GM19351 (cell line): ENCODE data around the gene SLC7A14.
"Not testable (repeated sequence)": the region's sequence is repeated elsewhere in the genome, so short reads cannot be mapped to it uniquely, and the experiment has no call there.

Source experiments
- ATAC-seq: cut with Tn5 transposase; IDR thresholded peaks from one replicate; pipeline ENCODE4 v1.9.1; 2021; ENCODE audit warnings: mild to moderate bottlenecking, moderate library complexity; ENCODE audit not compliant: unreplicated experiment

SLC7A14 gene

DNA sequence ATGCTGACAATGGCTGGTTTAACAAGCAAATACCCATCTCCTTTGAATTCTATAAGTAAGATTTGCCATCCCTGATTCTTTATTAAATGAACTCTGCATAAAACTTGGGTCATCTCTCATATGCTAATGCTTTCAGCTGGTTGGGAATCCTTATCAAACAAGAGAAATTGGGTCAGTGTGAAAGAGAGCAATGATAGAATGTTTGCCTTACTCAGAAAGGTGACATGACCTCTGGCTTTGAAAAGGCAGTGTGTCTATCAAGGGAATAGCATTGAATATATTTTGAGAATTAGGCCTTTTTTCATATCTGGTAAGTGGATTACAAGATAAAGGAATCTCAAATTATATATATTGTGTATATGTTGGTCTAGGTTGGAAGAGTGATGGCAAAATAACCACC, 8.7 kb upstream of the SLC7A14 start:
- no peak for ATAC-seq

DNA sequence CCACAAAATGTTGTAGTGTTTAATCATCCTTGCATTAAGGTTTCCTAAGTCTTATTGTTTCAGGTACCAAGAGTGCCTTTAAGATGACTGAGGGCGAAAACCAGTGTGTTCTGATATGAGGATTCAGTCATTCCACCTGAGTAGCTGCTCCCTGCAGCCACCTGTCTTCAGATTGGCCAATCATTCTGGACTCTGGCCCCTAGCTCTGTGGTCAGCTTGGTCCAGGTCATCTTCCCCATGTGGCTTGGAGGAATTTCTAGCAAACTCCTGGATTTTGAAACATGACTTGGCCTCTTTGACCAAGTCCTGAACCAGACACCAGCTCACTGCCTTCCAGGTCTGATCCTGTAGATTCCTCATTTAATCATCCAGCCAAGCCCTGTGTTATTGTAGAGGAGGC, 7.8 kb upstream of the SLC7A14 start:
- no peak for ATAC-seq

- no peak for ATAC-seq
Observed at GRCh38 chr3:170589113-170589512, 3.2 kb upstream of the SLC7A14 start.

DNA sequence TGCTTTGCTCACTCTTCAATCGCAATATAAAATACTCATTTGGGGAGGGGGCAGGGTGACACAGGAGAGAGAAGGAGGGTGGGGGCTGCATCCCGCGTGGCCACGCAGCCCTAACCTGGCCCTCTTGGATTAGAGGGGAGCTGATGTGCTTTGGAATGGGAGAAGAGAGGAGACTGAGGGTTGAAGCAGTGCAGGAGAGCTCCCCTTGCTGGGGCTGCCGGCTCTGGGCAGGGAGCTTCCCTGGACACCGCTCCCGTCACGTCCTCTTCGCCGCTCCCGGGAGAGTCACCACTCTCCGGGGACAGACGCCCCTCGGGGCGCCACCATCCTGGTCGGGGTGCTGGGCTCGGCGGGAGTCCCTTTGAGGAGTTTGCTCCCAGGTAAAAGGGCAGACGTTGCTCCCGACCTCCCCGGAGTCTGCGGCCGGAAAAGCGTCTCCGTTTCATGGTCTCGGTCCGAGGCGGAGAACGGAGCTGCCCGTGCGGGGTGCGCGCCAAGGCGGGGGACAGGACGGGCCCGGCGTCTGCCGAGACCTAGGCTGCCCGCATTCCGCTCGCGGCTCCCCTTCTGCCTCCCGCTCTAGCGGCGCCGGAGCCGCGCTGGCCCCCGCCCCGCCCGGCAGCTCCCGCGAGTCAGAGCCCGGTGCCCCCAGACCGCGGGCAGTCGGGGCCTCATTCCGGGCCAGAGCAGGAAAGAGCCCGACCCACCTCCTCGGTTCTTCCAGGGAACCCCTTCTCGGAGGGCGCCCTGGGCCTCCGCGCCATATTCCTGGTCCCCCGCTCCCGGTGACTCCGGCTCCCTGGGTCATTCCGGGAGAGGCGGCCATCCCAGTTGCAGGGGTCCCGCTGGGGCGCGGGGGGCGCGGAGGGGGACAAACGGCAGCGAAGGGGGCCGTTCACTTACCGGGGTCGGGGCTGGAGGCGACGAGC, 603 bp downstream of the SLC7A14 start:
- no peak for ATAC-seq

GRCh38 chr3:170584585-170585007, 1.3 kb downstream of the SLC7A14 start:
- ATAC-seq = no peak

DNA sequence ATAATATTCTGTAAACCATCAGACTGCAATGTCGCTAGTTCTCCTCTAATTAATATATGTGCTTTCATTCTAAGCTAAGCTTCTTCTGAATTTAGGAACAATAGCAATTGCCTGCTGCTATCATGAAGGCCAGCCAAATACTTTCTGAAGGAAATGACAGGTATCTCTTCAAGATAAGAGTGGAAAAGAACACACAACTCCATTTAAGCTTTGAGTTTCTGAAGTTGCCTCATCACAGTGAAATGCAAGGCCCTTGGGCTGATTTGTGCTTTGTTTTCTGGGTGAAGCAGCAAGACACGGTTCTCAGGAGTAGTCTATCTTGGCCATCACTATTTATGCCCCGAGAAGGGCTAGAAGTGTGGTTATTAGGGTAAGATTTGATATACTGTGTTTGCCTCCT, 6.2 kb downstream of the SLC7A14 start:
- ATAC-seq = no peak

DNA sequence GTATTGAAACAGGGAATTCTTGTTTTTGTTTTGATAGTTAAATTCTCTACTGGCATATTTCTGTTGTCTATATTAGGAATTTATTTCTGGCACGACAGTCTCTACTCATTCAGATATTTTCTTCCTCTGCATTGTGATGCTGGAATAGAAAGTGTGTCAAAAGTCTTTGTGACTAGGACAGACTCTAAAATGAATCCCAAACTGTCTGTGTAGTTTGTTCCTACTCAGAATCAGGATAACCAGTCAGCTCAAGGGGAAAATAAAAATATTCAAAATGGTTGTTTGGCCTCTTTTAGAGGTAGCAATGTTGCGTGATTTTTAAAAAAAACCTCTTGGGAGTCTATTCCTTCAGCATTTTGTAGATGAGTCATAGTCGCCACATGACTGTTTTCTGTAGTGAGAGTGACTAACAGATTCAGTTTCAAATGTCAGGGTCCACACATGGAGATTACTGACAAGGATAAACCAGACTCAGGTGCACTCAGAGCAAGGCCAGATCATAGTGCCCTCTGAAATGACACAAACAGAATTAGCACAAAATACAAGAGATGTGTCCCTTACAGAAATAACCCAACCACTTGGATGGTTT, 13.1 kb downstream of the SLC7A14 start:
- ATAC-seq = peak; percentile 100

- not testable (repeated sequence) for ATAC-seq
Observed at GRCh38 chr3:170567598-170567997, 18.3 kb downstream of the SLC7A14 start.

GRCh38 chr3:170566413-170566812, 19.5 kb downstream of the SLC7A14 start:
- ATAC-seq = no peak

DNA sequence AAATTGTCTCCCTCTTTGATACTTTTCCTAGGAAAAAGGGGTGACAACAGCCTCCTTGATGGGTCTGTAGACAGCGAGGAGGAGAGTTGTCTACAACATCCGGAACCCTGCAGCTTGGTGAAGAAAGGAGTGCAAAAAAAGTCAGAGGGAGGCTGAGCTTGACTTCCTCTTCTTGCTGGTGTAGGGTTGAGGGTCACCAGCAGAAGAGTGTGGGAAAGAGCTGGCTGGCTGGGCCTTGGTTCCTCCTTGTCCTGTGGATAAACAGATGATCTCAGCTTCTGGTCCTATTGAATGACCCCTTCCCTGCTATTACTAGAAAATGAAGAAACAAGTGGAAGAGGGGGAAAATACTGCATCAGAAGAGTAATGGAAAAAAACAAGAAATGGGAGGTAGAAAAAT, 20.4 kb downstream of the SLC7A14 start:
- no peak for ATAC-seq

GRCh38 chr3:170564664-170565063, 21.2 kb downstream of the SLC7A14 start:
- ATAC-seq = no peak

DNA sequence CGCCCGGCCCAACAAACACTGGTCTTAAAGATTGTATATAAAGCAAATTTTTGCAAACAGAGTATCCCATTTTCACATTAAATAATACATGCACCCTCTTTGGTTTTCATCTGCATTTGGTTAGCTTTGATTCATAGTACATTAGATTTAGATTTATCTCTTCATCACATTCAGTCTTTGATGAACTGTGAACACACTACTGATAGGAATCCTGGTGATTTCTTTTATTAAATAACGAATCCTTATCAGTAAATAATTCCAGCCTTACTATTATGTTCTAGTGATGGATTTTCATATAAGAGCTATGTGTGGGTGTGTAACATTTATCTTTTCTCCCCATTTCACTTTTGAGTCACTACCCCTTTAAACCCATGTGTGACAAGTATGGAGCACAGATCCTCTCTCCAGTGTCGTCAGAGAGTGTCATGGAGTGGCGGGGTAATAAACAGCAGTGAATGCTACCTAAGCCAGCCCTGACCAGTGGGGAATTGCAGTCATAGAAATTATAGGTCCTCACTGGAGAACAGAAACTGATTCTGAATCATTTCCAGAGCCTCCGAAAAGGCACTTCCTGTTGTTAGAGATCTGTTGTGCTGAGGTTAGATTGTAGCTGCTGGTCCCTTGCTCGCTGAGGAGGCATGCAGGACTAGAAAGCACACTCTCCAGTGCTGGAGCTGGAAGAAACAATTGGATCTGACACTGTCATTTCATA, 22.0 kb downstream of the SLC7A14 start:
- ATAC-seq = peak; percentile 90

- ATAC-seq = no peak
Observed at GRCh38 chr3:170562080-170562479, 23.8 kb downstream of the SLC7A14 start.

- ATAC-seq = no peak
Observed at GRCh38 chr3:170560717-170561382, 25.0 kb downstream of the SLC7A14 start.

- ATAC-seq = no peak
Observed at GRCh38 chr3:170560296-170560695, 25.6 kb downstream of the SLC7A14 start.

- no peak for ATAC-seq
Observed at GRCh38 chr3:170558427-170558826, 27.4 kb downstream of the SLC7A14 start.

- no peak for ATAC-seq
Observed at GRCh38 chr3:170555329-170555728, 30.5 kb downstream of the SLC7A14 start.

DNA sequence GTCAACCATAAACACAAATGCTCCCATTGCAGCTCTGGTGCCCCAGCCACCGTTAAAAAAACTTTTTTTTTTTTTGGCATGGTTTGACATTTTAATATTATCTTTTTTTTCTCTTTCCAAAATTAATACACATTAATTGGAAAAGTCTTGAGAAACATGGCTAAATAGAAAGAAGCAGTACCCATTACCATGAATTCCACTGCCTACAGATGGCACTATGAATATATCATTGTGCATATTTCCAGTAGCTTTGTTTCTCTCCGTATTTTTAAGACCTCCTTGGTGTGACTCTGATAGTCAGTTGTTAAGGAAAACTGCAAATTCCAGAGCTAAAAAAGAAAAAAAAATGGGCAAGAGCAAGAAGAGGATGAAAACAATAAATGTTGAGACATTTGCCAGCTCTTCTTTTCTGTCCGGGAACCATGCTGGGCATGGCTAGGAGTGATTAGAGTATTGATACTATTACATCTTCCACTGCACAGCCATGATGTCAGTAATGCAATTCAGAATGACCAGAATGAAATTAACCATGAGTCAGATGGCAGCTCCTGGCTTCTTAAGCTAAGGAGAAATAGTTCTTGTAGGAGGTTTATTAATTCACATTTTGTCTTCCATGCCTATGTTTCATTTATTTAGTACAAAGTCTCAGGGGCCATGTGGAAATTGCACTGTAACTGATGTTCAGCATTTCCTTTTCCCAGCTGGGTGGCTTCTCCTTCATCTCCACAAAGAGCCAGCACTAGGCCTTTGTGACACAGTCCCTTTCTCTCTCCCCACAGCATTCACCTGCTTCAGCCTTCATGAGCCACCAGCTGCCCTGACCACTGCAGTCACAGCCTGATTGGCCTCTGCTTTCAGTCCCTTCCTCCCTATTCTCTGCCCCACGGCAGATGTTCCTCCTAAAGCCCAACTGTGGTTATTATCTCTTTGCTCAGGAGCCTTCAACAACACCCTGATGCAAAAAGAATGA, 31.8 kb downstream of the SLC7A14 start:
- ATAC-seq = no peak

GRCh38 chr3:170551252-170551651, 34.6 kb downstream of the SLC7A14 start:
- no peak for ATAC-seq

GRCh38 chr3:170542704-170543103, 43.2 kb downstream of the SLC7A14 start:
- ATAC-seq = no peak
